SK-N-SH (cell line): ENCODE measurements around the gene ZAP70. TPM values are rescaled to one million over a fixed set of nuclear protein-coding genes. Genes with fewer than 3 reads are reported as not detected.

ENCODE experiments used
- CTCF ChIA-PET: fragments of 300-600, 350-600 bp; formaldehyde crosslinking; extraction: SDS; loops from one replicate; lab custom pipeline; 2021; lab: Yijun Ruan, JAX
- POLR2A ChIA-PET: fragments of 350-600 bp; sonication (Branson Sonifier 250); formaldehyde crosslinking; extraction: SDS; loops from one replicate; lab custom pipeline; 2020; ENCODE audit warnings: antibody characterized with exemption, inconsistent platforms; lab: Yijun Ruan, JAX
- DNase-seq: peaks from one replicate; pipeline ENCODE4 v3.0.0; 2012
- H2AFZ ChIP-seq: fragments of 200-600 bp; sonication (generic); 2 replicates; pipeline ENCODE4 v1.8.1; 2016; ENCODE audit warnings: antibody characterized with exemption, mild to moderate bottlenecking, low read depth
- H3F3A ChIP-seq: fragments of 200-600 bp; sonication (generic); replicated peaks from 2 replicates; pipeline ENCODE3; 2016; ENCODE audit warnings: antibody characterized with exemption, mild to moderate bottlenecking; ENCODE audit not compliant: insufficient read depth
- H3K27ac ChIP-seq, 2 experiments: fragments of 200-500 bp in 1 of 2; fragments of 200-600 bp in 1 of 2; sonication (Bioruptor generic) in 1 of 2; sonication (generic), shearing (Covaris generic) in 1 of 2; 2 replicates each; pipeline versions ENCODE4 v1.5.1 to v1.6.1; 2014 to 2016; ENCODE audit warnings: low read depth in 2 of 2, inconsistent platforms in 1 of 2, low read length in 1 of 2, mild to moderate bottlenecking in 1 of 2, mixed read lengths in 1 of 2
- H3K27me3 ChIP-seq: fragments of 200-600 bp; sonication (generic), shearing (Covaris generic); 2 replicates; pipeline ENCODE4 v1.6.1; 2016; ENCODE audit warnings: mixed run types; ENCODE audit not compliant: insufficient read depth
- H3K36me3 ChIP-seq, 2 experiments: fragments of 200-500 bp in 1 of 2; fragments of 200-600 bp in 1 of 2; sonication (Bioruptor generic) in 1 of 2; sonication (generic) in 1 of 2; replicated peaks in 1 of 2; 2 replicates each; pipeline versions ENCODE3 to v1.5.1; 2014 to 2016; ENCODE audit warnings: low read length in 1 of 2, mild to moderate bottlenecking in 1 of 2; ENCODE audit not compliant: insufficient read depth in 2 of 2, control insufficient read depth in 1 of 2
- H3K4me1 ChIP-seq, 2 experiments: fragments of 200-500 bp in 1 of 2; fragments of 200-600 bp in 1 of 2; sonication (Bioruptor generic) in 1 of 2; sonication (generic), shearing (Covaris generic) in 1 of 2; 2 replicates each; pipeline versions ENCODE4 v1.5.1 to v1.6.1; 2014 to 2016; ENCODE audit warnings: low read depth in 1 of 2, low read length in 1 of 2, mixed run types in 1 of 2; ENCODE audit not compliant: insufficient read depth in 2 of 2, control insufficient read depth in 1 of 2
- H3K4me2 ChIP-seq: fragments of 200-600 bp; sonication (generic), shearing (Covaris generic); 2 replicates; pipeline ENCODE4 v1.6.1; 2017; ENCODE audit warnings: mixed run types
- H3K4me3 ChIP-seq, 2 experiments: fragments of 200-500 bp in 1 of 2; fragments of 200-600 bp in 1 of 2; sonication (Bioruptor generic) in 1 of 2; sonication (generic), shearing (Covaris generic) in 1 of 2; 2 replicates each; pipeline versions ENCODE4 v1.5.1 to v1.8.1; 2014 to 2016; ENCODE audit warnings: low read depth in 2 of 2, inconsistent platforms in 1 of 2, low read length in 1 of 2, mild to moderate bottlenecking in 1 of 2, mixed read lengths in 1 of 2, moderate library complexity in 1 of 2
- H3K79me2 ChIP-seq: fragments of 200-600 bp; sonication (generic); 2 replicates; pipeline ENCODE4 v1.8.1; 2017; ENCODE audit warnings: mild to moderate bottlenecking; ENCODE audit not compliant: insufficient read depth
- H3K9ac ChIP-seq: fragments of 200-600 bp; sonication (generic); 2 replicates; pipeline ENCODE4 v1.6.1; 2017; ENCODE audit warnings: mixed run types
- H3K9me2 ChIP-seq: fragments of 200-600 bp; sonication (generic); 2 replicates; pipeline ENCODE4 v1.6.1; 2017; ENCODE audit warnings: mixed run types
- H3K9me3 ChIP-seq: fragments of 200-600 bp; sonication (generic); 2 replicates; pipeline ENCODE4 v1.6.1; 2017; ENCODE audit warnings: mixed run types, mild to moderate bottlenecking, moderate library complexity
- H4K20me1 ChIP-seq: fragments of 200-600 bp; sonication (generic); 2 replicates; pipeline ENCODE4 v1.6.1; 2017; ENCODE audit warnings: mild to moderate bottlenecking, mixed run types; ENCODE audit not compliant: insufficient read depth
- CHD2 ChIP-seq: fragments of 150-350 bp; IDR thresholded peaks from 2 replicates; pipeline ENCODE4 v1.6.1; 2018; ENCODE audit warnings: low read length; ENCODE audit not compliant: partially characterized antibody
- ELF1 ChIP-seq: IDR thresholded peaks from 2 replicates; pipeline ENCODE4 v1.4.0; 2012
- FOSL2 ChIP-seq: IDR thresholded peaks from 2 replicates; pipeline ENCODE4 v1.4.0; 2012; ENCODE audit warnings: low read depth, mild to moderate bottlenecking, moderate library complexity, borderline replicate concordance
- GABPA ChIP-seq: IDR thresholded peaks from 2 replicates; pipeline ENCODE4 v1.4.0; 2012; ENCODE audit warnings: low read depth, mild to moderate bottlenecking
- MAX ChIP-seq: IDR thresholded peaks from 2 replicates; pipeline ENCODE4 v1.4.0; 2012; ENCODE audit warnings: low read depth
- MXI1 ChIP-seq: IDR thresholded peaks from 2 replicates; pipeline ENCODE4 v1.6.1; 2012; ENCODE audit warnings: mild to moderate bottlenecking, low read depth, low read length, improper control_type of control experiment
- NFIC ChIP-seq: IDR thresholded peaks from 2 replicates; pipeline ENCODE4 v1.4.0; 2012; ENCODE audit warnings: borderline replicate concordance
- POLR2AphosphoS5 ChIP-seq: IDR thresholded peaks from 2 replicates; pipeline ENCODE4 v1.6.1; 2012; ENCODE audit warnings: low read depth, low read length
- RAD21 ChIP-seq: IDR thresholded peaks from 2 replicates; pipeline ENCODE4 v1.6.1; 2012; ENCODE audit warnings: mild to moderate bottlenecking, low read length
- RFX5 ChIP-seq: IDR thresholded peaks from 2 replicates; pipeline ENCODE4 v1.6.1; 2012; ENCODE audit warnings: mild to moderate bottlenecking, improper control_type of control experiment, low read length
- SMC3 ChIP-seq: IDR thresholded peaks from 2 replicates; pipeline ENCODE4 v1.6.1; 2012; ENCODE audit warnings: low read depth, low read length, improper control_type of control experiment
- TCF12 ChIP-seq: IDR thresholded peaks from 2 replicates; pipeline ENCODE4 v1.4.0; 2012
- TEAD4 ChIP-seq: IDR thresholded peaks from 2 replicates; pipeline ENCODE4 v1.4.0; 2012; ENCODE audit warnings: mild to moderate bottlenecking, borderline replicate concordance; ENCODE audit not compliant: insufficient read depth
- USF2 ChIP-seq: fragments of 150-350 bp; IDR thresholded peaks from 2 replicates; pipeline ENCODE4 v1.6.1; 2017; ENCODE audit warnings: antibody characterized with exemption, low read length, low read depth, borderline replicate concordance
- YY1 ChIP-seq: IDR thresholded peaks from 2 replicates; pipeline ENCODE4 v1.4.0; 2012; ENCODE audit warnings: low read depth, mild to moderate bottlenecking
- WGBS: methylation state at CpG from one replicate; pipeline ENCODE4 v1.1.6; 2017; ENCODE audit warnings: low lambda C conversion rate; 5-methylcytosine and 5-hydroxymethylcytosine counted together
- polyA plus RNA-seq, 3 experiments: library from polyadenylated mRNA; depleted of rRNA; stranded (reverse); fragments of >200 nt; gene quantifications; 2 replicates each; pipeline ENCODE4 v1.2.3, GENCODE V29; 2012
- TF ChIP-seq, protein P1 (sequence below): IDR thresholded peaks from 2 replicates; pipeline ENCODE4 v1.6.1; 2012; ENCODE audit warnings: mild to moderate bottlenecking, low read depth, low read length, moderate library complexity
- TF ChIP-seq, protein P2 (sequence below): IDR thresholded peaks from 2 replicates; pipeline ENCODE4; 2012

The ZAP70 gene
- polyA plus RNA-seq, 1 of the 3 experiments (the other 2 are of a cell fraction) = 0.05 TPM

DNA sequence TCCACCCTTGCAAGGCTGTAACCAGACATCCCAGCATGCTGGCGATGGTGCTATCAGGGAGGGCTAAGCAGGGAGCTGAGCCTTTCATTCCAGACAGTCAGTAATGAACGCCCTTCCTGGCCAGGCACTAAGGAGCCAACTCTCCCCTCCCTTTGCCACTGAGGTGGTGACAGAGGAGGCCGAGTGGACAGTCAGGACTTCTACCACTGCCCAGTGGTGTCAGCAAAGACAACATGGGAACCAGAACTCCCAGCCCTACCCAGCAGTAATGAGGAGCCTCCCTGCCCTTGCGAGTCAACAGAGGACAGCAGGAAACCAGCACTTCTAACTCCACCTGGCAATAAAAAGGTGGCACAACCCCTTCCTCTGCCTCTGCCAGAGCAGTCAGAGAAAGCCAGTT is 68.6 kb downstream of the ZAP70 start:
- CTCF ChIA-PET = no interaction called here
- TF ChIP-seq CHD2 (no peak), MXI1 (no peak), FOSL2 (no peak), POLR2AphosphoS5 (no peak), YY1 (no peak), SMC3 (no peak), TCF12 (no peak), RAD21 (no peak), MAX (no peak), NFIC (no peak), GABPA (no peak), USF2 (no peak), RFX5 (no peak), ELF1 (no peak), TEAD4 (no peak)
- TF ChIP-seq, protein P1, sequence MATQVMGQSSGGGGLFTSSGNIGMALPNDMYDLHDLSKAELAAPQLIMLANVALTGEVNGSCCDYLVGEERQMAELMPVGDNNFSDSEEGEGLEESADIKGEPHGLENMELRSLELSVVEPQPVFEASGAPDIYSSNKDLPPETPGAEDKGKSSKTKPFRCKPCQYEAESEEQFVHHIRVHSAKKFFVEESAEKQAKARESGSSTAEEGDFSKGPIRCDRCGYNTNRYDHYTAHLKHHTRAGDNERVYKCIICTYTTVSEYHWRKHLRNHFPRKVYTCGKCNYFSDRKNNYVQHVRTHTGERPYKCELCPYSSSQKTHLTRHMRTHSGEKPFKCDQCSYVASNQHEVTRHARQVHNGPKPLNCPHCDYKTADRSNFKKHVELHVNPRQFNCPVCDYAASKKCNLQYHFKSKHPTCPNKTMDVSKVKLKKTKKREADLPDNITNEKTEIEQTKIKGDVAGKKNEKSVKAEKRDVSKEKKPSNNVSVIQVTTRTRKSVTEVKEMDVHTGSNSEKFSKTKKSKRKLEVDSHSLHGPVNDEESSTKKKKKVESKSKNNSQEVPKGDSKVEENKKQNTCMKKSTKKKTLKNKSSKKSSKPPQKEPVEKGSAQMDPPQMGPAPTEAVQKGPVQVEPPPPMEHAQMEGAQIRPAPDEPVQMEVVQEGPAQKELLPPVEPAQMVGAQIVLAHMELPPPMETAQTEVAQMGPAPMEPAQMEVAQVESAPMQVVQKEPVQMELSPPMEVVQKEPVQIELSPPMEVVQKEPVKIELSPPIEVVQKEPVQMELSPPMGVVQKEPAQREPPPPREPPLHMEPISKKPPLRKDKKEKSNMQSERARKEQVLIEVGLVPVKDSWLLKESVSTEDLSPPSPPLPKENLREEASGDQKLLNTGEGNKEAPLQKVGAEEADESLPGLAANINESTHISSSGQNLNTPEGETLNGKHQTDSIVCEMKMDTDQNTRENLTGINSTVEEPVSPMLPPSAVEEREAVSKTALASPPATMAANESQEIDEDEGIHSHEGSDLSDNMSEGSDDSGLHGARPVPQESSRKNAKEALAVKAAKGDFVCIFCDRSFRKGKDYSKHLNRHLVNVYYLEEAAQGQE = no peak
- TF ChIP-seq, protein P2, sequence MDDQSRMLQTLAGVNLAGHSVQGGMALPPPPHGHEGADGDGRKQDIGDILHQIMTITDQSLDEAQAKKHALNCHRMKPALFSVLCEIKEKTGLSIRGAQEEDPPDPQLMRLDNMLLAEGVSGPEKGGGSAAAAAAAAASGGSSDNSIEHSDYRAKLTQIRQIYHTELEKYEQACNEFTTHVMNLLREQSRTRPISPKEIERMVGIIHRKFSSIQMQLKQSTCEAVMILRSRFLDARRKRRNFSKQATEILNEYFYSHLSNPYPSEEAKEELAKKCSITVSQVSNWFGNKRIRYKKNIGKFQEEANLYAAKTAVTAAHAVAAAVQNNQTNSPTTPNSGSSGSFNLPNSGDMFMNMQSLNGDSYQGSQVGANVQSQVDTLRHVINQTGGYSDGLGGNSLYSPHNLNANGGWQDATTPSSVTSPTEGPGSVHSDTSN = no peak
- no peaks in the 10 kb centered on the region for H3K4me1 ChIP-seq
- H3K36me3 ChIP-seq = peaks cover 0 to 7% of the 10 kb centered on the region in 2 experiments
- WGBS = no CpG with 5 or more reads among the region's 4 CpGs
- H3F3A ChIP-seq = peaks cover 3% of the 10 kb centered on the region
- no peaks in the 10 kb centered on the region for H3K27me3 ChIP-seq
- H3K9me2 ChIP-seq = no peaks in the 10 kb centered on the region
- H2AFZ ChIP-seq = no peak overlapping the region
- no peak overlapping the region for H3K4me2 ChIP-seq
- H3K79me2 ChIP-seq = no peaks in the 10 kb centered on the region
- no peak overlapping the region for H3K4me3 ChIP-seq
- DNase-seq = no peak
- H3K9me3 ChIP-seq = no peaks in the 10 kb centered on the region
- H3K9ac ChIP-seq = no peak overlapping the region
- H3K27ac ChIP-seq = no peak overlapping the region
- no peaks in the 10 kb centered on the region for H4K20me1 ChIP-seq
- POLR2A ChIA-PET = no interaction called here
